NCI-H2196 (cell line): ENCODE measurements around the gene NOX5.
A peak's percentile ranks its signal among the peaks of the same experiment; 100 is the strongest.

Experiments
- DNase-seq: peaks from one replicate; lab custom pipeline; 2025; ENCODE audit not compliant: unreplicated experiment; lab: John Stamatoyannopoulos, UW

NOX5 gene

GRCh38 chr15:69078638-69079037 is 64.1 kb downstream of the NOX5 start:
- no peak for DNase-seq

GRCh38 chr15:69080295-69081248 is 66.1 kb downstream of the NOX5 start:
- peak; percentile 54 for DNase-seq

- no peak for DNase-seq
These were observed 67.0 kb downstream of the NOX5 start for GRCh38 chr15:69081310-69082004.

GRCh38 chr15:69082021-69082502 is 67.6 kb downstream of the NOX5 start:
- DNase-seq: no peak

- DNase-seq: no peak
These were observed 68.1 kb downstream of the NOX5 start for GRCh38 chr15:69082554-69082953.

- no peak for DNase-seq
These were observed 70.0 kb downstream of the NOX5 start for GRCh38 chr15:69084404-69085030.

GRCh38 chr15:69085325-69086081 is 71.0 kb downstream of the NOX5 start:
- DNase-seq: no peak

- no peak for DNase-seq
These were observed 72.1 kb downstream of the NOX5 start for GRCh38 chr15:69086427-69087204.

GRCh38 chr15:69087366-69087976 is 73.0 kb downstream of the NOX5 start:
- DNase-seq: no peak

GRCh38 chr15:69088300-69088965 is 73.9 kb downstream of the NOX5 start:
- DNase-seq: no peak

- no peak for DNase-seq
These were observed 74.8 kb downstream of the NOX5 start for GRCh38 chr15:69089258-69089657.

GRCh38 chr15:69090197-69090948 is 75.9 kb downstream of the NOX5 start:
- no peak for DNase-seq

- DNase-seq: no peak
These were observed 77.2 kb downstream of the NOX5 start for GRCh38 chr15:69091654-69092053.

- DNase-seq: no peak
These were observed 77.7 kb downstream of the NOX5 start for GRCh38 chr15:69092159-69092558.

GRCh38 chr15:69093127-69093526 is 78.6 kb downstream of the NOX5 start:
- no peak for DNase-seq

GRCh38 chr15:69093614-69094013 is 79.1 kb downstream of the NOX5 start:
- no peak for DNase-seq

- DNase-seq: no peak
These were observed 79.8 kb downstream of the NOX5 start for GRCh38 chr15:69094124-69094921.

- no peak for DNase-seq
These were observed 80.8 kb downstream of the NOX5 start for GRCh38 chr15:69095274-69095673.
